ENCODE data around the gene OR2A7.
"Not testable (repeated sequence)": the region's sequence is repeated elsewhere in the genome, so short reads cannot be mapped to it uniquely, and the experiment has no call there.

GRCh38 chr7:144281981-144282380 lies 17.4 kb upstream of the OR2A7 start:
- not testable (repeated sequence) for TF ChIP-seq CTCF (IDR thresholded peaks at IDR 0.05 in 8 of 11, conservative IDR thresholded peaks at IDR 0.05 in 3 of 11); POLR2AphosphoS5 (IDR thresholded peaks at IDR 0.05); POLR2A (IDR thresholded peaks at IDR 0.05)

Measured in spleen (tissue), 7 donors.